HTR-8/SVneo (cell line): ENCODE results near the gene UNC5B.

Experiments used
- DNase-seq: peaks from one replicate; pipeline ENCODE4 v3.0.0; 2011; ENCODE audit warnings: low spot score, mixed read lengths; ENCODE audit not compliant: insufficient read length
- FAIRE-seq: peaks from 2 replicates; lab custom pipeline; 2011; peaks lifted over from hg19 to GRCh38; lab: Jason Lieb, UNC

The UNC5B gene

GRCh38 chr10:71220689-71221540, 8.5 kb downstream of the UNC5B start:
- no peak for FAIRE-seq
- no peak for DNase-seq

GRCh38 chr10:71221586-71222202, 9.3 kb downstream of the UNC5B start:
- no peak for FAIRE-seq

GRCh38 chr10:71222601-71223346, 10.4 kb downstream of the UNC5B start:
- FAIRE-seq (no peak), DNase-seq (no peak)

More at GRCh38 chr10:71221586-71222202, 9.3 kb downstream of the UNC5B start:
- no peak for DNase-seq

GRCh38 chr10:71223347-71224058, 11.1 kb downstream of the UNC5B start:
- FAIRE-seq (no peak), DNase-seq (no peak)

GRCh38 chr10:71225291-71226058, 13.1 kb downstream of the UNC5B start:
- FAIRE-seq, result no peak
- DNase-seq, result no peak

- FAIRE-seq, result no peak
These were observed 16.7 kb downstream of the UNC5B start for GRCh38 chr10:71228875-71229675.

GRCh38 chr10:71229726-71230655, 17.6 kb downstream of the UNC5B start:
- FAIRE-seq (no peak), DNase-seq (no peak)

More at GRCh38 chr10:71228875-71229675, 16.7 kb downstream of the UNC5B start:
- no peak for DNase-seq

- FAIRE-seq (no peak), DNase-seq (no peak)
These were observed 18.3 kb downstream of the UNC5B start for GRCh38 chr10:71230656-71231025.

GRCh38 chr10:71231206-71231605, 18.8 kb downstream of the UNC5B start:
- DNase-seq (no peak), FAIRE-seq (no peak)

- FAIRE-seq (no peak), DNase-seq (no peak)
These were observed 20.0 kb downstream of the UNC5B start for GRCh38 chr10:71232089-71232998.

- DNase-seq (no peak), FAIRE-seq (no peak)
These were observed 21.1 kb downstream of the UNC5B start for GRCh38 chr10:71233482-71233892.

- FAIRE-seq (no peak), DNase-seq (no peak)
These were observed 21.9 kb downstream of the UNC5B start for GRCh38 chr10:71234004-71234894.

GRCh38 chr10:71234970-71235685, 22.8 kb downstream of the UNC5B start:
- DNase-seq, result peak; percentile 68
- FAIRE-seq, result no peak

- DNase-seq, result no peak
These were observed 23.4 kb downstream of the UNC5B start for GRCh38 chr10:71235808-71236207.

GRCh38 chr10:71236286-71236685, 23.9 kb downstream of the UNC5B start:
- DNase-seq, result peak; percentile 61
- FAIRE-seq, result peak; percentile 26

More at GRCh38 chr10:71235808-71236207, 23.4 kb downstream of the UNC5B start:
- no peak for FAIRE-seq
